Retina (tissue), 1 donor: ENCODE data around the gene KERA.

Source experiments
- DNase-seq: peaks from one replicate; pipeline ENCODE4 v3.0.0-alpha.2; 2016

Gene KERA

DNA sequence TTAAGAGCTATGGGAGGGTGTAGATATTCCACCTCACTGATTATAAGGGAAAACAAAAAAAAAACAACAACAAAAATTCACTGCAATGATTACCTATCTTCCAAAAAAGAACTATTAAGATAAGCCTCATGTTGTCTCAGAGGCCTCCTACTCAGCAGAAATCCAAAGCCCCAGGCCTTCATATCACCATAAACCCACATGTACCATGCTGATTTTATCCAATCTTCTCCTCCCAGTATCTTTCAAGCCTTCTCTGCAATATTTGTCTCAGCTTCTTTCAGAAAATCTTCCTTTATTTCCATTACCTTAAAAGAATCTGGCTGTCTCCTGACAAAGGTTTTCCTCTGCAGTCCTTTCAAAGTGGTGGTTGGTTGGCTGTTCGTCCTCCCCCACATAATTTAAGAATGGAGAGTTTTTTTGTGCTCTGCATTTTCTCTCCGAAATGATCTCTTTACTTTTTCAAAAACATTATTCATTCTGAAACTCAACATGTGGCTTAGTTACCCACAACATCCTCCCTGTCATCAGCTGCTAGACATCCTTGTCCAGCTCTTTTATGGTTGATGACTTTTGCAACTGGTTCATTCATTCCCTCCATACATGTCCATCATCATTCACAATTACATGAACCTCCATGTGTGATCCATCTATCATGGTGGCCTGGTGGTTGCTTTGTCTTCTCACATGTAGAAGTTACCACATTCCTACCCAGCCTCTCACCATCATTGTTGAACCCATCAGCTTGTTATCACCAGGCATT lies 50.1 kb downstream of the KERA start:
- no peak for DNase-seq

DNA sequence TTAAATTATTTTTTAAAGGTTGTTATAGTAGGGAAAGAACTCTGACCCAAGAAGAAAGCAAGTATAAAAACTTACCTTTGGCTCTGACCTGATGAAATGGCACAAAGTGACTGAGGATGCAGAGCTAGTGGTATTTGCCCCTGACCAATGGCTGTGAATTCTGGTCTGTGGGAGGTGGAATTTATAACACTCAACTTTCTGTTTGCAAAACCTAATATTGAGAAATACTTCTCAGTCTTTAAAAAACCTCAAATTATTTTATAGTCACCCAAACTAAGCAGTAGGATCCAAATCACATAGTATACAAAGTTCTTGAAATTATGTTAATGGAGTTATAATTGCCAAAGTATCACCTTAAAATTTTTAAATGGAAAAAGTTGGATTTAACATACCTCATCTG lies 53.0 kb downstream of the KERA start, which contains the start of gene EPYC:
Gene EPYC (minus strand): TSS at position 101 of the 400 bp plus-strand sequence. CDS start 2,407 bp downstream, outside the sequence.
- DNase-seq = no peak

DNA sequence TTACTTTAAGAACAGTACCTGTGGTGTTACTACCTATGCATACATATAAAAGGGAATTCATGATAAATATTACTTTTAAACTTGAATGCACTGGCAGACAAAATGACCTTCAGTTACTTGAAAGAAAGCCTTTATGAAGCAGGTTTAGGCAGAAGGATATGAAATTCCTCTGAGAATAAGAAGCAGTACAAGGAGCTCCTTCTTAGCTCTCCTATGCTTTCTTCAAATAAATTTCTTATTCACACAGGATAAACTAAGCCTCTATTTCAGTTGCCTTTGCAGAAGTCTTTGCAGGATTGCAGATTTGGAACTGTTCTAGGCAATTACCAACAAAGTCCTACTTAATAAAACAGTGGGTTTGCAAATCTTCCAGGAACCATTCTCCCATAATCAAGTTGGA lies 54.1 kb downstream of the KERA start:
- no peak for DNase-seq

DNA sequence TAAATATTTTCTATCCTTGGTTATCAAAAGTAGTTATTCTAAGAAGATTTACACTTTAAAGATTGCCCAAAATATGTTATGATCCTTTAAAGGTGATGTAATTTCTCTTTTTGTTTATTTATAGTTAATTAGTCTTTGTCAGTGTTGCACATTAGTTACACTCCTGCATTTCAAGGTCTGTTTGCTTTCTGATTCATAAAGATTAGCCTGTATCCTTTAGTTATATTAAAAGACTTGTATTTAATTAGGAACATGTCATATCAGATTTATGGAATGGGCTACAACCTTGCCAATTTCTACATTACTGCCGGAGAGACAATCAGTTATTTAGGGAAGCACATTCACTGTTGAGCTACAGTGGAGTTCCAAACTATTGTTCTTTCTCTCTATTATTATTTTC lies 56.5 kb downstream of the KERA start:
- DNase-seq = no peak
